Thymus (tissue), 11 donors: ENCODE measurements around the gene MSGN1. TPM values are rescaled to one million over a fixed set of nuclear protein-coding genes. Genes with fewer than 3 reads are reported as not detected.

Experiments
- DNase-seq, 9 donors: peaks; one replicate each; pipeline ENCODE4 v3.0.0-alpha.2; 2013; ENCODE audit warnings: low spot score in 9 of 9, low read depth in 6 of 9, missing footprints in 1 of 9
- H3K27ac ChIP-seq, 2 donors: one replicate each; pipeline ENCODE4 v1.5.1; 2013; ENCODE audit warnings: control low read depth in 1 of 2, low read depth in 1 of 2, low read length in 1 of 2, mild to moderate bottlenecking in 1 of 2, moderate library complexity in 1 of 2
- H3K27me3 ChIP-seq, 2 donors: one replicate each; pipeline ENCODE4 v1.5.1; 2013; ENCODE audit warnings: low read length in 1 of 2; ENCODE audit not compliant: control insufficient read depth in 2 of 2, insufficient read depth in 1 of 2
- H3K36me3 ChIP-seq, 2 donors: one replicate each; pipeline ENCODE4 v1.5.1; 2013; ENCODE audit warnings: low read length in 1 of 2, mild to moderate bottlenecking in 1 of 2, moderate library complexity in 1 of 2; ENCODE audit not compliant: control insufficient read depth in 2 of 2, insufficient read depth in 2 of 2
- H3K4me1 ChIP-seq, 2 donors: one replicate each; pipeline ENCODE4 v1.5.1; 2013; ENCODE audit warnings: low read length in 2 of 2; ENCODE audit not compliant: control insufficient read depth in 2 of 2, insufficient read depth in 2 of 2
- H3K4me3 ChIP-seq, 2 donors: one replicate each; pipeline ENCODE4 v1.5.1; 2013; ENCODE audit warnings: low read length in 2 of 2, control low read depth in 1 of 2, mild to moderate bottlenecking in 1 of 2
- H3K9me3 ChIP-seq, 2 donors: one replicate each; pipeline ENCODE4 v1.5.1; 2013; ENCODE audit warnings: low read length in 1 of 2, mild to moderate bottlenecking in 1 of 2; ENCODE audit not compliant: control insufficient read depth in 2 of 2, insufficient read depth in 1 of 2
- WGBS: extraction: QIAGEN DNeasy Blood & Tissue Kit; methylation state at CpG from one replicate; pipeline ENCODE4 v1.1.7; 2013; 5-methylcytosine and 5-hydroxymethylcytosine counted together
- polyA plus RNA-seq: library from polyadenylated mRNA; stranded (reverse); fragments of 200-250 nt; gene quantifications from one replicate; pipeline ENCODE4 v1.2.3, GENCODE V29; 2013
- total RNA-seq: library from RNA; stranded (reverse); fragments of 120-200 nt; gene quantifications from one replicate; pipeline ENCODE4 v1.2.4, GENCODE V29; 2013
- donor health status: healthy.

MSGN1 gene
- total and polyA plus RNA-seq, 2 donors: not detected

DNA sequence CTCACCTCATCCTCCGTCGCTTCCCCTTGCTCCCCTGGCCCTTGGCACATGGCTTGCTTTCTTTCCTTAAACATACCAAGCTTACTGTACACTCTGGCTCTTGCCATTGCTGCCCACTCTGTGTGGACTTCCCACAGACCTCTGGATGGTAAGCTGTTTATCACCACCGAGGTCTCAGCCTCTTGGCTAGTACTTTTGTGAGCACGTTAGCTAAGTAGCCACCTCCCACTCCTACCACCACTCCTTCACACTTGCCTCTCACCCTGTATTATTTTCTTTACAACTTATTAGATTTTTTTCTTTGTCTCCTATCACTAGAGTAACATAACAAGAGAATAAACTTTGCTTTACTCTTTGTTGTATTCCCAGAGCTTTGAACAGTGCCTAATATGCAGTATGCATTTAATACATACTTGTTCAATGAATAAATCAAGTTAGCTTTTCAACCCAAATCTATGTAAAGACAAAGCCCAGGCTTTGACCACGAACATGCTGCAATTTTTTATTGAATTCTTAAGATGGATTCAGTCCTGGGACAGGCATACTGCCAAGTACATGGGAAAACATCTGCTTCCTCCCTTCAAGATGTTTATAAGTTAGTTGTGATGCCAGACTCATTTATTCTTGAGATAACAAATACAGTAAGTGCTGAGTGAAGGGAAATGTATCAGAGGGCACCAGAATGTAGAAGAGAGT is 25.0 kb upstream of the MSGN1 start:
- Histone ChIP-seq H3K36me3 (no peaks in the 10 kb centered on the region), H3K9me3 (no peaks in the 10 kb centered on the region), H3K27me3 (no peaks in the 10 kb centered on the region), H3K27ac (no peak overlapping the region), H3K4me3 (no peak overlapping the region), H3K4me1 (no peaks in the 10 kb centered on the region)
- DNase-seq: no peak
- 57% methylated on average over 5 of the region's 5 CpGs for WGBS

GRCh38 chr2:17791817-17792130 is 24.5 kb upstream of the MSGN1 start:
- WGBS: 69% methylated on average over 2 of the region's 2 CpGs
- no peak overlapping the region for H3K4me3 ChIP-seq
- no peaks in the 10 kb centered on the region for H3K36me3 ChIP-seq
- no peak overlapping the region for H3K27ac ChIP-seq
- H3K9me3 ChIP-seq: no peaks in the 10 kb centered on the region
- H3K27me3 ChIP-seq: no peaks in the 10 kb centered on the region
- no peaks in the 10 kb centered on the region for H3K4me1 ChIP-seq
- no peak for DNase-seq

DNA sequence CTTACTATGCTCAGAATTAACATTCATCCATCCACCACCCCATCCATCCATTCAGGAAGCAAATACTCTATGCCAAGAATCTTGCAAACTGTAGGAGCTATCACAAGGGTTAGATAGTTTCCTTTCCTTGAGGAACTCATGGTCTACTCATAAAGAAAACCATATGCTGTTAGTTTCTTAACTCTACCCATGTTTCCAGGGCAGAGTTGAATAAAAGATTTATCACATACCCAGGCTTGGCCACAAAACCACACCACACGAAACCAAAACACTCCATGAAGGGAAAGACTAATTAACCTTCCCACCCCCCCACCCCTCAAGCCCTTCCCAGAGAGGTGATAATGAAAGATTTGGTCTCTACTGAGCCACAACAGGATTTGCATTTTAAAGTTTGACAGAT is 23.7 kb upstream of the MSGN1 start:
- no peak overlapping the region for H3K27ac ChIP-seq
- no peaks in the 10 kb centered on the region for H3K4me1 ChIP-seq
- 0% methylated on average over 1 of the region's 1 CpG for WGBS
- DNase-seq: no peak
- no peaks in the 10 kb centered on the region for H3K36me3 ChIP-seq
- no peaks in the 10 kb centered on the region for H3K27me3 ChIP-seq
- no peak overlapping the region for H3K4me3 ChIP-seq
- no peaks in the 10 kb centered on the region for H3K9me3 ChIP-seq

DNA sequence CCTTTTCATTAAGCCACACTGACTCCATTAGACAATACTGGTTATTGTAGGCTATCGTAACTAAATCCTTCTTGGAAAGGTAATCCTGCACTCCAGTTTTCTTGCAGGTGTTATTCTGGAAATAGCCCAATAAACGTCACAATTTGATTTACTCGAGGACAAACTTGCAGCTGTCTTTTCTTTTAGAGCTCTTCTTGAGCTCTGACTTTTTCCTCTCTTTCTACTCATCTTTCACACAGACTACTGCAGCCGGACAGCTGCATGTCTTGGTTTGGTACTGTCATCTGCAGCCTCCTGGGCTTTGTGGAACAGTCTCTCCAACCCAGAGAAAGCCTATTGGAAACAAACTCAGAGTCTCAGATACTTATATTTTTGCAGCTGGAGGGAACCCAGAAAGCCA is 23.0 kb upstream of the MSGN1 start:
- H3K27me3 ChIP-seq: no peaks in the 10 kb centered on the region
- WGBS: 83% methylated on average over 4 of the region's 4 CpGs
- no peaks in the 10 kb centered on the region for H3K36me3 ChIP-seq
- no peaks in the 10 kb centered on the region for H3K4me1 ChIP-seq
- H3K27ac ChIP-seq: no peak overlapping the region
- no peak for DNase-seq
- no peak overlapping the region for H3K4me3 ChIP-seq
- H3K9me3 ChIP-seq: no peaks in the 10 kb centered on the region

GRCh38 chr2:17793803-17794354 is 22.4 kb upstream of the MSGN1 start:
- H3K27ac ChIP-seq: no peak overlapping the region
- DNase-seq: no peak
- H3K27me3 ChIP-seq: no peaks in the 10 kb centered on the region
- no peaks in the 10 kb centered on the region for H3K36me3 ChIP-seq
- H3K4me1 ChIP-seq: no peaks in the 10 kb centered on the region
- H3K9me3 ChIP-seq: no peaks in the 10 kb centered on the region
- H3K4me3 ChIP-seq: no peak overlapping the region
- WGBS: 89% methylated on average over 6 of the region's 6 CpGs

DNA sequence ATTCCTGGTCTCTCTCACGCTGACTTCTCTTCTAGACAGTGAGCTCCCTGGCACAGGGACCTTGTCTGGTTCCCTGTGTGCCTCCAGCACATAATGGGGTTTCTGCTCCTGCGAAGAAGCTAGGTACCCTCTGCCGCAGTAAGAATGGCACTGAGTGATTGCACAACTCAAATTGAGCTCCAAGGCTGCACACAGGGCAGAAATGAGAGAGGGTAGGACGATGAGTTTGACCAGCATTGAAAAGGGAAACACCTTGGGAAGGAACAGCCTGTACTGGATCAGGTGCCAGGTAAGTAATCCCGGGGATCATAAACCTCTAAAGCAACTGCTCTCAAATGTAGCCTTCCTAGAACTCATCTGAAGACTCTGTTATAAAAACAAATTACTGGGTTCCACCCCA is 21.0 kb upstream of the MSGN1 start:
- Histone ChIP-seq H3K27me3 (no peaks in the 10 kb centered on the region), H3K9me3 (no peaks in the 10 kb centered on the region), H3K27ac (no peak overlapping the region), H3K36me3 (no peaks in the 10 kb centered on the region), H3K4me3 (no peak overlapping the region), H3K4me1 (no peaks in the 10 kb centered on the region)
- WGBS: 96% methylated on average over 5 of the region's 5 CpGs
- no peak for DNase-seq

- no peaks in the 10 kb centered on the region for H3K36me3 ChIP-seq
- no peak for DNase-seq
- H3K9me3 ChIP-seq: no peaks in the 10 kb centered on the region
- H3K4me3 ChIP-seq: no peak overlapping the region
- no peak overlapping the region for H3K27ac ChIP-seq
- no peaks in the 10 kb centered on the region for H3K27me3 ChIP-seq
- WGBS: 97% methylated on average over 4 of the region's 4 CpGs
- no peaks in the 10 kb centered on the region for H3K4me1 ChIP-seq
Measured at GRCh38 chr2:17798338-17798737, 17.9 kb upstream of the MSGN1 start.

DNA sequence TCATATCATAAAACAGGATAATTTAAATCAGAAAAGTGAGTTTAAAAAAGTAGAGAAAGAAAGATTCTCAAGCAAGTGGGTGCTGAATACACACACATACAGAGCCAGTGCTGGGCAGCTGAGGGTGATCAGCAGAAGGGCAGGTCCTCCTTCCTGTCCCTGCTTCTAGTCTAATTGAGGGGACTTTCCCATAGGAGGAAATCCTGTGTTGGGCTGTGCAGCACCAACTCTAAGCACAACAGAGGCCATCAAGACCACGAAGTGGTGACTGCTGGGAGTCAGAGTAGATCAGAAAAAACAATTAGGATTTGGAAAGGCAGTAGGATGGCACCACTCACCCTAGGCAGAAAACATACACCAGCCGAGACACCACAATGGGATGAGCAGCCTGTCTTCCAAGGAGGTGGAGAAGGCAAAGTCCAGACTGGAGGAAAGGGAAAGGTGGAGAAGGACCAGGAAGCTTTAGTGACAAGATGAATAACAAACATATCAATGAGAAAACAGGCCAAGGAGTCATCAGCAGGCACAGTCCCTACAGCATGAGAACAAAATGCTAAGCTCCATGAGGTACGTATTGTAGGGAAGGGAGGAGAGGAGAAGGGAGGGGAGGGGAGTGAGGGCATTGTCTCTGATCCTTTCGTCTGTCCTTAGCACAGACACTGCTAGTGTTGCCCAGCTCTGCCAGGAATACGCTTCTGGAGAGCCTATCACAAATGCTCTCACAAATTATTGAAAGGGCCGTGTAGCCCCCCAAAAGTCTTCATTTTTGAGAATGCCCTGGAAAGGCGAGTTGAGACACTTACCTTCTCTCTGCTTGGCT is 16.7 kb upstream of the MSGN1 start:
- Histone ChIP-seq H3K36me3 (no peaks in the 10 kb centered on the region), H3K9me3 (no peaks in the 10 kb centered on the region), H3K27me3 (no peaks in the 10 kb centered on the region), H3K4me3 (no peak overlapping the region), H3K4me1 (no peaks in the 10 kb centered on the region), H3K27ac (no peak overlapping the region)
- WGBS: 66% methylated on average over 7 of the region's 7 CpGs
- DNase-seq: no peak

DNA sequence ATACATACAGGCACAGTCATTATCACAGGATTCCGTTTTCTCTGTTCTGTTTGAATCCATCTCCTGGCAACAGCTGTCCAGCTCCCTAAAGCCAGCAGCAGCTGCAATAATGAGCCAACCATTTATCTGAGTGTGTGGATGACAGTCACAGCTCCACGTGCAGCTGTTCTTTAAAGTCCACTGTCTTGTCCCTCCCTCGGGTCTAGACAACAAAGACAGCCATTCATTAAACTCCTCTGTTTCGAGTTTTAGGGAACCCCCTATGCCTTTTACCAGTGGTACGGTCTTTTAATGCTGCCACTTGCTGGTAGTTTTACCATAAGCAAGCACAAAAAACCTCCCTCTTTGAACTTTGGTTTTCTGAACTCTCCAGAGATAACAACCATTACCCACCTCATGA is 16.0 kb upstream of the MSGN1 start:
- Histone ChIP-seq H3K4me3 (no peak overlapping the region), H3K4me1 (no peaks in the 10 kb centered on the region), H3K27me3 (no peaks in the 10 kb centered on the region), H3K27ac (no peak overlapping the region), H3K9me3 (no peaks in the 10 kb centered on the region), H3K36me3 (no peaks in the 10 kb centered on the region)
- no peak for DNase-seq
- 71% methylated on average over 5 of the region's 5 CpGs for whole genome bisulfite sequencing
